Mesenteric fat pad (tissue), 1 donor: Measurements from ENCODE around the gene VASH2. TPM values are rescaled to one million over a fixed set of nuclear protein-coding genes. Genes with fewer than 3 reads are reported as not detected.

Source experiments
- DNase-seq: peaks from one replicate; pipeline ENCODE4 v3.0.0-alpha.2; 2020; ENCODE audit warnings: low spot score
- total RNA-seq: library from RNA; stranded (reverse); fragmentation: NEBNext Ultra II Directional; extraction: Animal tissue kit (Norgen Biotek cat#: 25700); gene quantifications from one replicate; pipeline ENCODE4 v1.2.1, GENCODE V29; 2021
- donor health status: DM: yes; HTN: yes; CAD: no.

VASH2 gene
- total RNA-seq, 1 donor from 2014 or later: 3.0 TPM

DNA sequence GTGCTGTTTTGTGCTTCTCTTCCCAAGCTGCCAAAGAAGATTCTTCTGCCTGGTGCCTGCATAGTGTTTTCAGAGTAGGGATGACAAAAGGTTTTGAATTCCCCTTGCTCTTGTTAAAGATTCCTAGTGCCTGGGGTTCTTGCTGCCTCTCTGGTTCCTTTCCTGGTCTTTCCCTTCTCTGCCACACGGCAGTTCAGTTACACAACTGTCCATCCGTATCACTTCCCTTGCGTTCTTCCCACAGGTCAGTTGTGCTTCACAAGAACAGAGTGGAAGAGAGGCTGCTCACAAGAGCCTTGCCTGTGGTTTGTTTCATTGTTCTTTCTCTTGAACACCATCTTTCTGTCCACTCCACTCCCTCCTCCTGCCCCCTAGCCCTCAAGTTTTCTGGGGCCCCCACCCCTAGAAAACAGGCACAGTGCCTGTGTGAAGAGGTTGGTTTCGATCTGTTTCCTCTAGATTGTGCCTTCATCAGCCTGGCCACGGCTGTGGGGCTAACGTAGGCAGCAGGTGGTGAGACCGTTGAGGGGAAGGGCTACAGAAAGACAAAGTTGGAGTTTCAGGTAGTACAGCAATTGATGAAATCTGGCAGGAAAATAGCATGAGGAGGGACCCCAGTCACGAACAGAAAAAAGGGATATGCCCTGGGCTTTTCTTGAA lies 5.8 kb downstream of the VASH2 start:
- peak; percentile 55 for DNase-seq

DNA sequence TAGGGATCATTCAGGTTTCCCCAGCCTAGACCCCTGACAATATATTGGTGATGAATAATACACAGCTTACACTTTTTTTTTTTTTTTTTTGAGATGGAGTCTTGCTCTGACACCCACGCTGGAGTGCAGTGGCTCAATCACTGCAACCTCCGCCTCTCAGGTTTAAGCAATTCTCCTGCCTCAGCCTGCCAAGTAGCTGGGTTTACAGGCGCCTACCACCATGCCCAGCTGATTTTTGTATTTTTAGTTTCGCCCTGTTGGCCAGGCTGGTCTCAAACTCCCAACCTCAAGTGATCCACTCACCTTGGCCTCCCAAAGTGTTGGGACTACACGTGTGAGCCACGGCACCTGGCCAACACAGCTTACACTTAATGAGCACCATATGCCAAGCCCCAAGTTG lies 7.2 kb downstream of the VASH2 start:
- DNase-seq: peak; percentile 41

DNA sequence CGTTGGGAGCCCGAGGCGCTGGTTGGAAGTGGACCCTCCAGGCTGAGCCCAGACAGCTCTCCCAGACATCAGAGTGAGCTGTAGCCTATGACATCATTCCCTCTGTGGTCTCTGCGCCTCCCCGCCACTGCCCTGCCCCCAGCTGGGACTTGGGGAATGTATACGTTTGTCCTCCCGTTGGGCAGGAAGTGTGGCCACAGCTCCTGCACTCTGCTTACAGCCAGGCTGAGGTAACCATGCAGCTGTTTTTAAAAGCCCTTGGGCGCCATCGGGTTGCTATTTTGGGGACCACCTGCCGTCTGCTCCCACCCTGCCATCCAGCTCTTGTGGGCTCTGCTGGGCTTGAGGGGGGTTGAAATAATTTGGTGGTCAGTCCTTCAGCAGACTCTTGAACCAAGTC lies 7.8 kb downstream of the VASH2 start:
- peak; percentile 74 for DNase-seq

DNA sequence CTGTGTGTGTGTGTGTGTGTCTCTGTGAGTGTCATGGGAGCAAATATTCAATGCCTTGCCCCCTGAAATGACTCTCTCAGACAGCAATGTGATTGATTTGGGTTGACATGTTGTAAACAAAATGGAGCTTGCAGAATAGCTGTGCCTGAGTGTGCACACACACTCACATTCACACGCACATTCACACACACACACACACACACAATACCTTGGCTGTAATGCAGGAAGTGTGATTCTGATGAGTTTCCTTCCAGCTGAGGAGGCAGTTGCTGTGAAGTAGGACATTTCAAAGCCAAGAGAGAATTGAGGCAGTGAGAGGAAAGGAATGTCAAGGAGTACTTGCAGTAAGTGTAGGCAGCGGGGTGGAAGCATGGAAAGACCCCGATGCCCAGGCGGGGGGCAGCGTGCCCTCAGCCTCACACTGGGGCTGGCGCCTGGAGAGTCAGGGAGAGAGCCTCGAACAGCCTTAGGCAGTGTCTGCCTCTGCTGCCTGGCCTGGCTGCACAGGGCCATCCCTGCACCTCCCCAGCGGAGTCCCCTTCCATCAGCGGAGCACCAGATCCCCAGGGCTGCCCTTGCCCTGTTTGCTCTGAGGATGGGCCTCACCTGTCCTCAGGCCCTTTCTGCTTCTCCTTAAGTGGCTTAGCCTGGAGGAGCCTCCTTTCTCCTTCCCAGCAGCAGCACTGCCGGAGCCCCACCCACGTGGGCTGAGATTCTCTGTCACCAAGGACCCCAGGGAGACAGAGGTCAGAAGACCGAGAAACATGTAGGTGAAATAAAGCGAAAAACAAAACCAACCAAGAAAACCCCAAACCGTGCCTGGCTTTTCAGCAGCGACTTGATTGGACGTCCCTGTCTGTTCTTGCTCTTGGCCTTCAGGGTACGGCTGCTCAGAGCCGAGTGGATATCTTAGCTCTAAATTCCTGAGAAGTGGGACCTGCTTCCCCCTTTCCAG lies 9.2 kb downstream of the VASH2 start:
- peak; percentile 53 for DNase-seq

DNA sequence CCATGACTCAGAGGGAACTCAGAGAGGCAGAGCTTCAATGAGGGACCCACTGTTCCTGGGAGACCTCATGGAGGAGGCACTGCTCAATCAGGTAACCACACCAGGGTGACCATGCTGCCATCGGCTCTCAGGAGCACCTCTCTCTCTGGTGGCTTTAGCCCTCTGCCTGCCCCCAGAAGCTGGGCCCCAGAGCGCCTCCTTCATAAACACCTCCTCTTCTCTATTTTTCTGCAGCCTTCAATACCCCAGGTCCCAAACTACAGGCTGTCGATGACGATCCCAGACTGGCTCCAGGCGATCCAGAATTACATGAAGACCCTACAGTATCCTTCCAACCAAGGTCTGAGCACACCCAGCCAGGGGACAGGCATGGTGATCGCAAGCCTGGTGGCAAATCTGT lies 10.6 kb downstream of the VASH2 start:
- peak; percentile 49 for DNase-seq

DNA sequence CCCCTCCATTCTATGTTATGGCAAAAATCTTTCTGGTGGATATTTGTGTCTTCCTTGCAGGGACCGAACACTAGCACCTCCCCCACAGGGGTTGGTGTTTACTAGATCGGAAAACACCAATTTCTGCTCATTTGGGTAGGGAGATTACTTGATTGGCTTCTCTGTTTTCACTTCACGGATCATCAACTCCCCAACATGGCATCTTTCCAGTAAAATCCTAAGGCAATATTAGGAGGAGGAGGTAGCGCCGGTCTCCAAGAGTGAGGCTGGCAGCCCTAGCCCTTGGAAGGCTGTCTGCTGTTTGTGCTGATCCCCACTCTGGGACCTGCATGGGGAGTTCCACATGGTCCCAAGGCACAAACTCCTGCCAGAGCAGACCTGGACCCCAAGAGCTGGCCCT lies 12.2 kb downstream of the VASH2 start:
- DNase-seq: peak; percentile 16

DNA sequence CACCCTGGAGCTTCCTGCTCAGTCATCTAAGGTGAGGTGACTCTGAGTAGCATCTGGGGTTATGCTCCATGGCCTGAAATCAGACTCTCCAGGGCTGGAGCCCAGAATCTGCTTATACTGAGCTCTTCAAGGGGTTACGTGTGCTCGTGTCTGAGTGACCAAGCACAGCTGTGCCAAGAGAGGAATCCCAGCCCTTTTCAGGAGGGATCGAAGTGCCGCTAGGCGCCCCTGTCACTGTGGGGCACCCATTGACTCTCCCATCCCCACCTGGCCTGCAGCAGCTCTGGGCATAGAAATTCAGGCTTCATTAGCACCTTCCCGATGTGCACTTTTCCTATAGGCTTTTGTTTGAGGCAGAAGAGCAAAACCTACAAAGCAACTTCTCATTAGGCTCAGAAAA lies 13.8 kb downstream of the VASH2 start:
- peak; percentile 53 for DNase-seq

DNA sequence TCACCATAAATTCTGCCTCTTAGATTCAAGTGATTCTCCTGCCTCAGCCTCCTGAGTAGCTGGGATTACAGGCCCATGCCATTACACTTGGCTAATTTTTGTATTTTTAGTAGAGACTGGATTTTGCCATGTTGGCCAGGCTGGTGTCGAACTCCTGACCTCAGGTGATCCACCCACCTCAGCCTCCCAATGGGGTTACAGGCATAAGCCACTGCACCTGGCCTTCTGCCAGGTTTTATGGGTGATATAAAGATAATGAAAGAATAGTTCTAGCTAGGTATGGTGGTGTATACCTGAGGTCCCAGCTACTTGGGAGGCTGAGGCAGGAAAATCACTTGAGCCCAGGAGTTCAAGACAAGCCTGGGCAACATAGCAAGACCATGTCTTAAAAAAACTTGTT lies 14.7 kb downstream of the VASH2 start:
- DNase-seq: peak; percentile 75

DNA sequence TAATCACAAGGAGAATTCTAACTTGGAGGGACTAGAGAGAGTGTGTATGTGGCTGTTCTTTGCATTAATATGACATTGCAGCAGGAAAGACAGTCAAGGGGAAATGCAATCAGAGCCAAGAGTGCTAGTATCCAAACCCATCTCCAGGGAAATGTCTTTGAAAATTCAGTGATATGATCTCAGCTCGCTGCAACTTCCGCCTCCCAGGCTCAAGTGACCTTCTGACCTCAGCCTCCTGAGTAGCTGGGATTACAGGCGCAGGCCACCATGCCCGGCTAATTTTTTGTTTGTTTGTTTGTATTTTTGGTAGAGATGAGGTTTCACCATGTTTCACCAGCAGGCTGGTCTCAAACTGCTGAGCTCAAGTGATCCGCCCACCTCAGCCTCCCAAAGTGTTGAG lies 16.3 kb downstream of the VASH2 start:
- peak; percentile 53 for DNase-seq

DNA sequence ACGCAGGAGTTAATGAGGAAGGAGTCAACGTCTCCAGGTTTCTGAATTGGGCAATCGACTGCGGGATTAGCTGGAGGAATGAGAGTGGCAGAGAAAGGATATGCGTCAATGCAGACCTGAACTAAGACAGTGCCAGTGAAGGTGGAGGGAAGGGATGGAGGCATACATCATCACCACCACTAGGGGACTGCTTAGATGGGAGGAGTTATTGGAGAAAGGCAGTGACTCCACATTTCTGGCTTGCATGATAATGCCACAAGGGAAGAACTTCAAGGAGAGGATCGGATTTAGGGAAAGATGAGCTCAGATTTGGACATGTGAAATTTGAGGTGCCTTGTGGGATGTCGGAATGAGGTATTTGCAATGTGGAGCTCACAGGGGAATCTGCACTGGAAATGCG lies 17.5 kb downstream of the VASH2 start:
- DNase-seq: peak; percentile 59

DNA sequence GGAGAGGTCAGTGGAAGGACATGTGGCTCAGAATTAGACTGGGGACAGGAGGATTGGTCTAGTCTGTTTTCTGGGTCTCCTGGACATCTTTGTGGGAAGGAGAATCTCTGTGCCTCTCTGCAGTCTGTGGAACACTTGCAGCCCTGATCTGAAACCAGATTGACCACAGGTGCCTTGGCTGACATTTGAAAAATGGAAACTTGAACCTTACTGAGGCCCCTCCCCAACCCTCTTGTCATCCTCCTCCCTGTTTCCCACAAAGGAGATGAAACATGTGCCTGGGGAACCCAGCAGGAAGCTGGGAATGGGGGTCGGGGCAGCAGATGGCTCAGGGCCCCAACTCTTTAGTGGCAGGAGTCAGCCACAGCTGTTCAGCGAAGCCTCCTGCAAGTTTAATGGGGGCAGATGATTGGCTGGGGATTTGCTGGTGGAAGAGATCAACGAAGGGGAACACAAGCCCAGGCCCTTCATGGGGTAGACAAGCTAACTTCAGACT lies 18.1 kb downstream of the VASH2 start:
- DNase-seq: peak; percentile 74

DNA sequence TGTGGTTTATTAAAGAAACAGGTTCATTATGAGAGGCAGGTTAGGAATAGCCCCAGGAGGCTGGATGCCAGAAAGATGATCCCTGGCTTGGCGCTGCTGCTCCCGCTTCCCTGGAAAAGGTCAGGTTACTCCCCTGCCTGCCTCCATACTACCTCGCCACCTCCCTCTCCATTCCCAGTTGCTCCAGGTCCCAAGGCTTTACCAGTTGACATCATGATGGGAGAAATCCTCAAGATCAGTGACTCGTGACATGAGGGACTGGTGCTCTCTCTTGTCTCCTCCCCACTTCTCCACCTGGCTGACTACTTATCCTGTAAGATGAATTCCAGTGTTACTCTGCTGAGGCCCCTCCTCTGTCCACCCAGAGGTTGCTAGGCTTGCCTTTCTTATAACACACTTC lies 19.7 kb downstream of the VASH2 start:
- peak; percentile 51 for DNase-seq

DNA sequence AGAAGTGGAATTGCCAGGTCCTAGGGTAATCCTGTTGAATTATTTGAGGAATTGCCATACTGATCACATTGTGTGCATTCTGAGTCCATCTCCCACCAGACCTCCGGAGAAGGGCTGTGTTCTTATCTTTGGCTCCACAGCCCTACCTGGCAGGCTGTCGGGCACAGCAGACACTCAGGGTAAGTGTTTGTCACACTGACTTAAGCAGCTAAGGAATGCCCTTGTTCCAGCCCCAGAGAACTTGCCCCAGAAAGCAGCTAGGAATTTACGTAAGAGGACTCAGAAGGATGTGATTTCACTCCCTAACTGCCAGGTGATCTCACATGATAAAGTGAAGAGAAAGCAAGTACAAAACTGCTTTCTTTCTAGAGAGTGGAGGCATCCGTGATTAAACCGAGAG lies 21.0 kb downstream of the VASH2 start:
- peak; percentile 35 for DNase-seq

DNA sequence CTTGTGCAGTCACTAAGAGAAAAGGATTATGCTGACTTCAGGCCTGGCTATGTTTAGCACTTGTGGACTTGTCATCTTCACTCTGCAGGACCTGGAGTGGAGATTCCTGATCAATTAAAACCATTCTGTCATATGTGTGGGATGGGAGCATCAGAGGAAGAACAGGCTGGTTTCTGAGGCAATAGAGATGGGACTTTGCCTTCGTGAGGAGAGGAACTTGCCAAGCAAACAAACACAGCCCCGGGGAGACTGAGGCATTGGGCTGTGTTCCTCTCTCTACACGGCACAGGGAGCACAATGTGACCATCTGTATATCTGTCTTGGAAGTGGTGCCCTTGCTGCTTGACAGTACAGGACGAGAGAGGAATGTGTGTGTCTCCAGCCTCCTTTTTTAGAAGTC lies 23.1 kb downstream of the VASH2 start:
- no peak for DNase-seq

DNA sequence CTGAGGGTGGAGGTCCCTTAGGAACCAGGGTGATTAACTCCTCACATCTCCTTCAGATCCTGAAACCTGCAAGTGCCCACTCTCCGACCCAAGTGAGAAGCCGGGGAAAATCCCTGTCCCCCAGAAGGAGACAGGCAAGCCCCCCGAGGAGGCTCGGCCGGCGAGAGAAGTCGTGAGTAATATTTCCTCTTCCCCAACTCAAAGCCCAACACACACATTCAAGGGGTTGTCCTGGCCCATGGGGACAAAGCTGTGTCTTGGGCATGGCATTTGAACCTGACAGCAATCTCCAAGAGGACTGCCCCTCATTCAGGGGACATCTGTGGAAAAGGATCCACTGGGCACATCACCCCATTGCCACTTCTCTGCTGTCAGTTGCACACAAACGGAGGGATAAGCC lies 23.6 kb downstream of the VASH2 start:
- DNase-seq: peak; percentile 57

DNA sequence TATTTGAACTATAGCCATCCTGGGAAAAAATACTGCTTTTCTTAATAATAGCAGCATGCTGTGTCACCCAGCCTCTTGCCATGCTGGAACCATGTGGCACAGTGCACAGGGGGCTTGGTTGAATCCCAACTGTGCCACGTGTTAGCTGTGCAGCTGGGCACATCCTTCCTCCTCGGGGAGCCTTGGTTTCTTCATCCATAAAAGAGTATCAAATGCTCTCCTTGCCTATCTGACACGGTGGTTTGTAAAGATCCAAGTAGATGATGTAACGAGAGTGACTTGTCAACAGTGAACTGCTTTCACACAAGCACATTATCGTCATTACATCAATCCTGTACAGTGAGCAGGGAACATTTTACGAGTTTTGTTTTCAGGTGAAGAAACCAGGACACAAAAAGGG lies 24.4 kb downstream of the VASH2 start:
- peak; percentile 41 for DNase-seq

DNA sequence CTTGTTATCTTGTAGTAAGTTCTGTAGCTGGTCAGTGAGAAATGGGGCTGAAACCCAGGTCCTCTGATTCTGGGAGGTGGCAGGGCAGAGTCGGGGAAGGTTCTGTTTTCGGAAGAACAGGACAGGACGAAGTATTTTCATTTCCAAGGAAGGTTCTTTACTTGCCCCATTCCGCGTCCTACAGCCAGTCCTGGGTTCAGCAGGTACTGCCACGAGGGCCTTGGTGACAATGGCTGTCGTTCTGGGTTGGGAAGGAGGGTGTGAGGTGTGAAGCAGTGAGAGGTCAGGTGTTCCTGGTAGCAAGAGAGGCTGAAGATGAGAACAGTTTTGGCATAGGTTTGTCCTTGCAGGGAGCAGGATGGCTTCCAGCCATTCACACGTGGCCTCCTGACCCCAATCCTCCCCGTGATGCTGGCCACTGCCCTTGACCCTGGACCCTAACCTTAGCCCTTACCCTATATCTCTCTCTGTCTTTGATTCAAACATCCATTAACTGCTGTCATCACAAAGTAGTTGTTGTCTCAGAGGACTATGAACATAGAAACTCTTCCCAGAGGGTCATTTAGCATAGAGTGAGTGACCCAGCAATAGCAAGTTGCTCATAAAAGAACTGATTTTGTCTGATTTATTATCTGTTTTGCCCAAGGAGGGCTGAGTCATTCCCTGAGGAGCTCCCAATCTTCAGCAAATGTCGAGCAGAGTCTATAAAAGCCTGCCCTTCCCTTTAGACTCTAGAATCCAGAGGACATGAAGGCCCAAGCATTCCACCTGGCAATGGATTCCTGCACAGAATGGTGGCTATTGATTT lies 25.0 kb downstream of the VASH2 start:
- no peak for DNase-seq

DNA sequence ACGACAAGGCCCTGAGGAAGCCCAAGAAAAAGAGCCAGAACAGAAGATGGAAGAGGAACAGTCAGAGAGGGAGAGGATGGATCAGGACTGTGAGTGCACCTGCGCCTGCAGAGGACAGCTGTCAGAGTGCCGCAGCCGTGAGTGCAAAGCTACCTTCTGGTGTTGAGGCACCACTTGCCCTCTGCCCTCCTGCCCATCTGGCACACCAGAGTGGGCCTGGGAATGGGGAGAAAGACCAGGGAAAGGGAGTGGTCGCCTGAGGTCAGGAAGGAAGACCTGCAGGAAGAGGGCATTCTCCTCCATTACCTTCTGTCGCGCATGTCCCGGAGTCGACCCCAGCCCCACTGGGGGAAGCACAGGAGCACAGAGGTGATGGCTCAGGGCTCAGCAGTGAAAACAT lies 26.2 kb downstream of the VASH2 start:
- no peak for DNase-seq

DNA sequence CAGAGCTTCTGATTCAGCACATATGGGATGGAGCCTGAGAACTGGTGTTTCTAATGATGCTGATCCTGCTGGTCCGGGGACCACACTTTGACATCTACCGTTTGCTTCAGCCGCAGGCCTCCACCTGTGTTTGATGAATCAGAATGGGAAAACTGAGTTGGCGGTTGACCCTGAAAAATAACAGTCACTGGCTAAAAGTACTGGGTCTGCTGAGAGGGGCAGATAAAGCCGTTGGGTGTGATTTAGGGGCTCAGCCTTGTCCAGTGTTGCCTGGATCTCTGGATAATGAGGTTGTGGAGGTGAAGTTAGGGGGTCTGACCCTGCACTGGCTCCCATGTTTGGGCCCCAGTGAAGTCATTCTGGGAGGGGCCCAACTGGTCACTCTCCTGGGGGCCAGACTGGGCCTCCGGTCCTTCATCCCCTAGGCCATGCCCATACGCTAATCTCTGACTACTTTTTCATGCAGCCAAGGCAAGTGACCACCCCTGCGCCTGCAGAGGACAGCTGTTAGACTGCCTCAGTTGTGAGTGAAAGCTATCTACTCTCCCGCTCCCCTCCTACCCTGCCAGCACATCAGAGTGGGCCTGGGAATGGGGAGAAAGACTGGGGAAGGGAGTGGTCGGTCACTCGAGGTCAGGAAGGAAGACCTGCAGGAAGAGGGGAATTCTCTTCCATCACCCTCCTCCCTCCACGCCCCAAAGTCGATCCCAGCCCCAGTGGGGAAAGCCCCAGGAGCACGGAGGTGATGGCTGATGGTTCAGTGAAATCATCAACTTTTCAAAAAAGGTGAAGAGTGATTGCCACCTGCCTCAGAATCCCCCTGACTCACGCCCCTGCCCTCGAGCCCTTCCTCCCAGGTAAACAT lies 27.7 kb downstream of the VASH2 start:
- no peak for DNase-seq

DNA sequence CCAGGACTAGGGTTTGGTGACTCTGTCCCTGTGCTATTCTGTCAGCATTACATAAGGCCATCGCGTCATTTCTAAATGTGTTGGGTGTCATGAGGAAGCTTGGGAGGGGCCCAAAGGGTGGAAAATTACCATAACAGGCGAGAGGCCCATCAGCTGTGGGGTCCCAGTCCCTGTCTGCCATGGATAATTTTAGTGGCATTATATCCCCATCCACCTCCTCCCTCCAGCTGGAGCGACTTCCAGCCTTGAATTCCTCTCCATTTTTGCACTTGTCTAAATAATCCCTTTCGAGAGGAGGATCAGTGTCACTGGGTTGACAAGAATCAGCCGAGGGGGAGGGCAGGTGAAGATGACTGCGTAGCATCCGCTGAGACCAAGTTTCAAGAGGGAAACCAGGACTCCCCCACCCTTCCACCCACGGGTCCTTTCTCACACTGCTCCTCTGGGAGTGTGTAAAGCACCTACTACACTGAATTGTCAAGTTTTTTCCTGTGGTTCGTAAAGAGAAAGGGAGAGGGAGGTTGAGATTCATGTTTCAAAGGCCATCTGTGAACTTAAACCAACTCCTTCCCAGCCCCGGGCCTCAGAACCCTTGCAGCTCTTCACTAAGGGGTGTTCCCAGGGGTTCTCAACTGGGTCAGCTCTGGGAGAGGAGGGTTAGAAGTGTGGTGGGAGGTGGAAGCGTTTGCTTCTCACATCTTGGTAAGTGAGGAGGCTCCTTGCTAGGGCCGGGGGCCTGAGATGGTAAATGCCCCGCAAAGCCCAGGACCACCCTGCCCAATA lies 29.2 kb downstream of the VASH2 start:
- no peak for DNase-seq
